ENCODE results near the gene CDKAL1.

GRCh38 chr6:21031182-21031581 is 496.9 kb downstream of the CDKAL1 start:
- TF ChIP-seq USF2 (IDR thresholded peaks at IDR 0.05; ENCODE audit: borderline replicate concordance, low read depth, low read length) (no peak), POLR2A (IDR thresholded peaks at IDR 0.05; ENCODE audit: low read depth, low read length) (no peak), TCF3 (IDR thresholded peaks at IDR 0.05; ENCODE audit: borderline replicate concordance, insufficient read depth, low read depth, low read length) (no peak), CTCF (IDR thresholded peaks at IDR 0.05 in 2 of 3, conservative IDR thresholded peaks at IDR 0.05 in 1 of 3; ENCODE audit: control insufficient read depth in 2 of 3, extremely low read depth in 1 of 3, insufficient read depth in 1 of 3, low read depth in 3 of 3, low read length in 3 of 3) (no peak), TAF1 (IDR thresholded peaks at IDR 0.05; ENCODE audit: borderline replicate concordance, low read depth, low read length) (no peak), MYC (IDR thresholded peaks at IDR 0.05; ENCODE audit: insufficient read depth, insufficient read length, insufficient replicate concordance, low read length, severe bottlenecking) (no peak), SIN3A (IDR thresholded peaks at IDR 0.05; ENCODE audit: low read depth, low read length) (no peak), CBX3 (IDR thresholded peaks at IDR 0.05; ENCODE audit: borderline replicate concordance, low read depth) (no peak), ZBTB11 (CRISPR knock-in tag; IDR thresholded peaks at IDR 0.05) (no peak)
- TF ChIP-seq, protein P1, sequence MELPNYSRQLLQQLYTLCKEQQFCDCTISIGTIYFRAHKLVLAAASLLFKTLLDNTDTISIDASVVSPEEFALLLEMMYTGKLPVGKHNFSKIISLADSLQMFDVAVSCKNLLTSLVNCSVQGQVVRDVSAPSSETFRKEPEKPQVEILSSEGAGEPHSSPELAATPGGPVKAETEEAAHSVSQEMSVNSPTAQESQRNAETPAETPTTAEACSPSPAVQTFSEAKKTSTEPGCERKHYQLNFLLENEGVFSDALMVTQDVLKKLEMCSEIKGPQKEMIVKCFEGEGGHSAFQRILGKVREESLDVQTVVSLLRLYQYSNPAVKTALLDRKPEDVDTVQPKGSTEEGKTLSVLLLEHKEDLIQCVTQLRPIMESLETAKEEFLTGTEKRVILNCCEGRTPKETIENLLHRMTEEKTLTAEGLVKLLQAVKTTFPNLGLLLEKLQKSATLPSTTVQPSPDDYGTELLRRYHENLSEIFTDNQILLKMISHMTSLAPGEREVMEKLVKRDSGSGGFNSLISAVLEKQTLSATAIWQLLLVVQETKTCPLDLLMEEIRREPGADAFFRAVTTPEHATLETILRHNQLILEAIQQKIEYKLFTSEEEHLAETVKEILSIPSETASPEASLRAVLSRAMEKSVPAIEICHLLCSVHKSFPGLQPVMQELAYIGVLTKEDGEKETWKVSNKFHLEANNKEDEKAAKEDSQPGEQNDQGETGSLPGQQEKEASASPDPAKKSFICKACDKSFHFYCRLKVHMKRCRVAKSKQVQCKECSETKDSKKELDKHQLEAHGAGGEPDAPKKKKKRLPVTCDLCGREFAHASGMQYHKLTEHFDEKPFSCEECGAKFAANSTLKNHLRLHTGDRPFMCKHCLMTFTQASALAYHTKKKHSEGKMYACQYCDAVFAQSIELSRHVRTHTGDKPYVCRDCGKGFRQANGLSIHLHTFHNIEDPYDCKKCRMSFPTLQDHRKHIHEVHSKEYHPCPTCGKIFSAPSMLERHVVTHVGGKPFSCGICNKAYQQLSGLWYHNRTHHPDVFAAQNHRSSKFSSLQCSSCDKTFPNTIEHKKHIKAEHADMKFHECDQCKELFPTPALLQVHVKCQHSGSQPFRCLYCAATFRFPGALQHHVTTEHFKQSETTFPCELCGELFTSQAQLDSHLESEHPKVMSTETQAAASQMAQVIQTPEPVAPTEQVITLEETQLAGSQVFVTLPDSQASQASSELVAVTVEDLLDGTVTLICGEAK (IDR thresholded peaks at IDR 0.05; ENCODE audit: borderline replicate concordance) = no peak
